ENCODE results near the gene MINDY4B.
A peak's percentile ranks its signal among the peaks of the same experiment; 100 is the strongest.

Gene MINDY4B

GRCh38 chr3:150930839-150931238 lies 25.6 kb upstream of the MINDY4B start:
- TF ChIP-seq, protein P1, sequence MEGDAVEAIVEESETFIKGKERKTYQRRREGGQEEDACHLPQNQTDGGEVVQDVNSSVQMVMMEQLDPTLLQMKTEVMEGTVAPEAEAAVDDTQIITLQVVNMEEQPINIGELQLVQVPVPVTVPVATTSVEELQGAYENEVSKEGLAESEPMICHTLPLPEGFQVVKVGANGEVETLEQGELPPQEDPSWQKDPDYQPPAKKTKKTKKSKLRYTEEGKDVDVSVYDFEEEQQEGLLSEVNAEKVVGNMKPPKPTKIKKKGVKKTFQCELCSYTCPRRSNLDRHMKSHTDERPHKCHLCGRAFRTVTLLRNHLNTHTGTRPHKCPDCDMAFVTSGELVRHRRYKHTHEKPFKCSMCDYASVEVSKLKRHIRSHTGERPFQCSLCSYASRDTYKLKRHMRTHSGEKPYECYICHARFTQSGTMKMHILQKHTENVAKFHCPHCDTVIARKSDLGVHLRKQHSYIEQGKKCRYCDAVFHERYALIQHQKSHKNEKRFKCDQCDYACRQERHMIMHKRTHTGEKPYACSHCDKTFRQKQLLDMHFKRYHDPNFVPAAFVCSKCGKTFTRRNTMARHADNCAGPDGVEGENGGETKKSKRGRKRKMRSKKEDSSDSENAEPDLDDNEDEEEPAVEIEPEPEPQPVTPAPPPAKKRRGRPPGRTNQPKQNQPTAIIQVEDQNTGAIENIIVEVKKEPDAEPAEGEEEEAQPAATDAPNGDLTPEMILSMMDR (IDR thresholded peaks at IDR 0.05; ENCODE audit: borderline replicate concordance, insufficient read depth, low read depth, low read length) = no peak
- no peak overlapping the region for H3K4me3 ChIP-seq (ENCODE audit: low read depth, low read length)

GRCh38 chr3:150928234-150928633 lies 23.0 kb upstream of the MINDY4B start:
- H3K4me3 ChIP-seq (ENCODE audit: low read depth, low read length) = no peak overlapping the region
- TF ChIP-seq, protein P1 (IDR thresholded peaks at IDR 0.05; ENCODE audit: borderline replicate concordance, insufficient read depth, low read depth, low read length) = no peak

- no peak overlapping the region for H3K4me3 ChIP-seq (ENCODE audit: low read depth, low read length)
- TF ChIP-seq, protein P1 (IDR thresholded peaks at IDR 0.05; ENCODE audit: borderline replicate concordance, insufficient read depth, low read depth, low read length) = no peak
These were observed 21.1 kb upstream of the MINDY4B start for GRCh38 chr3:150926328-150926727.

DNA sequence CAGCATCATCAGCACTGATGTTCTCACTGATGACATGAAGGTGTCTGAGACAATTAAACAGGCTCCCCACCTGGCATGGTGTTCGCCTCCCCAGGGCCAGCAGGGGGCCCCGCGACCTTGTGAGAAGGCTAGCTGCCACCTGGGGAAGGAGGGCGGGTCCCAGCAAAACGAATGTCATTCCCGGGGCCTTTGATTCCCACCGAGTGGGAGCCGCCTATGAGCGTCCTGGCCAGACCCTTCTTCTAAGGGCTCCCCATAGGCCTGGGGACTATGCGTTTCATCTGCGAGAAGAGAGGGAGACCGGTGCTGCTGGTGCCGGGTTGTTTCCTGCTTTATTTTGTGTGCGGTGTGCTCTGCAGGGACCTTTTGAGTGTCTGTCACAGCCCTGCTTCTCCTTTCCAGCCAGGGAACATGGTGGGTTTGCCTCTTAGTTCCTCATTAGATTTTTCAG lies 20.5 kb upstream of the MINDY4B start:
- TF ChIP-seq, protein P1 (IDR thresholded peaks at IDR 0.05; ENCODE audit: borderline replicate concordance, insufficient read depth, low read depth, low read length) = peak; percentile 86
- no peak overlapping the region for H3K4me3 ChIP-seq (ENCODE audit: low read depth, low read length)

GRCh38 chr3:150922611-150923010 lies 17.4 kb upstream of the MINDY4B start:
- H3K4me3 ChIP-seq (ENCODE audit: low read depth, low read length) = no peak overlapping the region
- TF ChIP-seq, protein P1 (IDR thresholded peaks at IDR 0.05; ENCODE audit: borderline replicate concordance, insufficient read depth, low read depth, low read length) = no peak

- H3K4me3 ChIP-seq (ENCODE audit: low read depth, low read length) = no peak overlapping the region
These were observed 16.0 kb upstream of the MINDY4B start for GRCh38 chr3:150921209-150921608.

DNA sequence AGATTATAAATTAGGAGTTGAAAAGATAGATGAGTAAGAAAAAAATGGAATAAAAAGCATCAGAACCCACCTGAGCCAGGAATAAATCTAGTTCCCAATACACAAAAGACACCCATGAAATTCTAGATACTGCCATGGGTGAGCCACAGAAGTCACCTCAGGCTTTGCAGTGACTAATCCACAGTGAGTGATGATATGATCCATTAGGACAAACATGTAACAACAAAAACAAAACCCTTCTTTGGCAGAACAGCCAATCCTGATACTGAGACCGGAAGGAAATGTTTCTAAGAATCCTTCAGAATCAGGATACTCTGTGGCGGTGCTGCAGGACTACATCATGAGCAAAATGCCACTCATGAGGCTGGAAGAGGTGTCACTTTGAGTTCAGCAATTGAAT lies 15.0 kb upstream of the MINDY4B start:
- TF ChIP-seq, protein P1 (IDR thresholded peaks at IDR 0.05; ENCODE audit: borderline replicate concordance, insufficient read depth, low read depth, low read length) = no peak
- H3K4me3 ChIP-seq (ENCODE audit: low read depth, low read length) = no peak overlapping the region

More at GRCh38 chr3:150921209-150921608, 16.0 kb upstream of the MINDY4B start:
- TF ChIP-seq, protein P1 (IDR thresholded peaks at IDR 0.05; ENCODE audit: borderline replicate concordance, insufficient read depth, low read depth, low read length) = no peak
